ENCODE measurements around the gene WFIKKN1.
"Not testable (repeated sequence)": the region's sequence is repeated elsewhere in the genome, so short reads cannot be mapped to it uniquely, and the experiment has no call there.

The WFIKKN1 gene

GRCh38 chr16:595942-596735, 34.6 kb upstream of the WFIKKN1 start:
- DNase-seq: no peak

GRCh38 chr16:596736-597060, 34.1 kb upstream of the WFIKKN1 start:
- DNase-seq: no peak

- DNase-seq: not testable (repeated sequence)
These were observed 33.1 kb upstream of the WFIKKN1 start for GRCh38 chr16:597655-598054.

- no peak for DNase-seq
These were observed 31.7 kb upstream of the WFIKKN1 start for GRCh38 chr16:598823-599739.

GRCh38 chr16:600781-601180, 30.0 kb upstream of the WFIKKN1 start:
- no peak for DNase-seq

- DNase-seq: no peak
These were observed 26.9 kb upstream of the WFIKKN1 start for GRCh38 chr16:603933-604332.

GRCh38 chr16:606656-607307, 24.0 kb upstream of the WFIKKN1 start:
- DNase-seq: no peak

- no peak for DNase-seq
These were observed 22.8 kb upstream of the WFIKKN1 start for GRCh38 chr16:608019-608418.

GRCh38 chr16:609316-609715, 21.5 kb upstream of the WFIKKN1 start:
- DNase-seq: no peak

GRCh38 chr16:609984-610383, 20.8 kb upstream of the WFIKKN1 start:
- no peak for DNase-seq

GRCh38 chr16:610513-611381, 20.0 kb upstream of the WFIKKN1 start:
- DNase-seq: peak; percentile 55

GRCh38 chr16:615122-615521, 15.7 kb upstream of the WFIKKN1 start:
- DNase-seq: no peak

GRCh38 chr16:616733-617586, 13.8 kb upstream of the WFIKKN1 start:
- DNase-seq: no peak

- DNase-seq: no peak
These were observed 12.9 kb upstream of the WFIKKN1 start for GRCh38 chr16:617855-618254.

- no peak for DNase-seq
These were observed 11.2 kb upstream of the WFIKKN1 start for GRCh38 chr16:619476-620100.

GRCh38 chr16:620700-621525, 9.9 kb upstream of the WFIKKN1 start:
- no peak for DNase-seq

GRCh38 chr16:621526-622105, 9.2 kb upstream of the WFIKKN1 start:
- DNase-seq: no peak

- DNase-seq: no peak
These were observed 7.9 kb upstream of the WFIKKN1 start for GRCh38 chr16:622920-623280.

- no peak for DNase-seq
These were observed 6.2 kb upstream of the WFIKKN1 start for GRCh38 chr16:624526-625070.

All from CD4-positive, alpha-beta T cell treated with Interleukin-15 for 1 hour (primary cell).